CD4-positive, alpha-beta T cell treated with Interleukin-6 for 4 hours (primary cell): ENCODE data around the gene THADA.

Experiments used
- DNase-seq: peaks from one replicate; pipeline ENCODE4 v3.0.0-alpha.2; 2020; ENCODE audit warnings: mixed read lengths

Gene THADA

GRCh38 chr2:43375746-43376522 is 219.9 kb downstream of the THADA start:
- no peak for DNase-seq

DNA sequence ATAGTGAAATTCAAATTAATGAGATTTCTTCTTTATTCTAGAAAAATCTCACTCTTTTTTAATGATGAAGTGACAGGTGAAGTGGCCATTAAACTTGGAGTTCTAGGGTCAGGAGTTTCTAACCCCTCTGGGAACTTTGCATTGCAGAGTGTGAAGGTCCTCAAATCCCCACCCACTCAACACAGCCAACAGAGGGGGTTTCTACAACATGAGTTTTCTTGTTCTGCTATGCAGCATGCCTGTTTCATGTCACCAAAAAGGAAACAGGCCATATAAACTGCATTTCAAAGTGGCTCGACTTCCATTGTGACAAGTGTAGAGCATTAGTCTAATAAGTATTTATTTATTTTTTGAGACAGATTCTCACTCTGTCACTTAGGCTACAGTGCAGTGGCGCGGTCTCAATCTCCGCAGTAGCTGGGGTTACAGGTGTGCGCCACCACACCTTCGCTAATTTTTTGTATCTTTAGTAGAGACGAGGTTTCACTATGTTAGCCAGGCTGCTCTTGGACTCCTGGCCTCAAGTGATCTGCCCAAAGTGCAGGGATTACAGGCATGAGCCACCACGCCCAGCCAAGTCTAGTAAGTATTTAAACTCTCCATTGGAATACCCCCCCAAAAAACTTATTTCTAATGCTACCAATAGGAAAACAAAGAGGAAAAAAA is 223.3 kb downstream of the THADA start:
- DNase-seq: no peak

GRCh38 chr2:43370705-43371104 is 225.1 kb downstream of the THADA start:
- DNase-seq: no peak

DNA sequence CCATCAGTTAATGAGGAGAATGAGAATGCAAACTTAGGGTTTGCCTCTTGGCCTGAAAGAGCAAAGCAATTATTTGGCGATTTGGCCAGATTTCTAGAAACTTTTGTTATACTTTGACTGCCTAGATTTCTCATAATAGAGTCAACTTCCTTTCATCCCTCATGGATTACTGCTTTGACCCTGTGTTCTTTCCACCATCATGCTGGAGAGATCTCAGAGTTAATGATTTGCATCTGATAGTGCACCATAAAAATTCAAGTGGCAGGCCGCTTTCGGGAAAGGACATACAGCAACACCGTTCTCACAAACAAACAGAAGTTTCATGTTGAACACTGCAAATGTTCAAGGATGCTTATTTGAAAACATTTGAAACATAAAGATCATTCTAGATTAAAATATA is 225.7 kb downstream of the THADA start:
- no peak for DNase-seq

DNA sequence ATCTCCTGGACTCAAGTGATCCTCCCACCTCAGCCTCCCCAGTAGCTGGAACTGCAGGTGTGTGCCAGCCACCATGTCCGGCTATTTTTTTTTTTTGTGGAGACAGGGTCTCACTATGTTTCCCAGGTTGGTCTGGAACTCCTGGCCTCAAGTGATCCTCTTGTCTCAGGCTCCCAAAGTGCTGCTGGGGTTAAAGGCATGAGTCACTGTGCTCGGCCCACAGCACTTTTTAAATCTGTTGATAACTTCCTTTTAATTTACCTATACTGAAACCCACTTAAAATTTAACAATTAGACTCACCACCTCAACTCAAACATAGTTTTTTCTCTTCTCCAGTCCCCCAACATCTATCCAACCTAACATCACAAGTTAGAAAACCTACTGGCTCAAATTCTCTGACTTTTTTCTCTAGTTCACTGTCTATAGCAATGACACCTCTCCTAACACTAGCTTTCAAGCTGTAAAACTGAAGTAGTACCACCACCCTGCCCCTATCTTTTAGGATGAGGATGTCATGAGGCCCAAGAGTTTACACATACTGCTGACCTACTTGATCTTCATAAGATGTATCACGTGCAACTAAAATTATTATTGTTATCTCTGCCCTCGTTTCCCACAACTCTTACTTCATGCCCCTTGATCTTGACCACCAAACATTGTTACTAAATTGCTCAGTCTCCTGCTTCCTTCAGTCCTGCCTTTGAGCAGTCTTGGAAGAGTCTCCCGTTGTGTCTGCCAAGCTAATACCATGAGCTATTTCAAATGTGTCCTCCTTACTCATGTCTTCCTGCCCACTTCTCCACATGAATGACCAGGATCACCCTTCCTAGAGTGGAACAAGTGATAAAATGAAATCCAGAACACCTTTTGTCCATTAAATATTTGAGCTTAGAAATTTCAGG is 227.1 kb downstream of the THADA start:
- no peak for DNase-seq

DNA sequence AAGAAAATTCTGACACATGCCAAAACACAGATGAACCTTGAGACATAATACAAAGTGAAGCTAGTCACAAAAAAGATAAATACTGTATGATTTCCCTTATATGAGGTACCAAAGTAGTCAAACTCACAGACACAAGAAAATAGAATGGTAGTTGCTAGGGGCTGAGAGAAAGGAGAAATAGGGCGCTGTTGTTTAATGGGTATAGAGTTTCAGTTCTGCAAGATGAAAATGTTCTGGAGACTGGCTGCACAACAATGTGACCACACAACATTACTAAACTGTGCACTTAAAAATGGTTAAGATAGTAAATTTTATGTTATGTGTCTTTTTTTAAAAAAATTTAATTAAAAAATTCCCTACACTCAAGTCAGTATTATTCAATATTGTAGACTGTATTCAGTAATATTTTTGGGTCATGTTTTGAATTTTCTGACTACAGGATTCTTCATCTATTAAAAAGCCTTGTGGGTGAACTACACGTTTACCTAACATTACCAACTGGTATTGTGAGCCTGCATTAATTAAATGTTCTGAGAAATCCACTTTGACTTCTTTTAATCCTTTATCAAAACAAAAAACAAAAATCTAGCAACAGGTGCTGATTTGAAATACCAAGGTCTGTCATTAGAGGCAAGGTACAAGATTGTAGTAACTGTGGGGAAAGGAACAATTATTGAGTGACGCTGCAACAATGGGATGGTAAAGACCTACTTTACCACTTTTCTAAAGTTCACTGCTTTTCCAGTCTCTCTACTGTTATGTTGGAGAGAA is 228.6 kb downstream of the THADA start:
- DNase-seq: no peak

DNA sequence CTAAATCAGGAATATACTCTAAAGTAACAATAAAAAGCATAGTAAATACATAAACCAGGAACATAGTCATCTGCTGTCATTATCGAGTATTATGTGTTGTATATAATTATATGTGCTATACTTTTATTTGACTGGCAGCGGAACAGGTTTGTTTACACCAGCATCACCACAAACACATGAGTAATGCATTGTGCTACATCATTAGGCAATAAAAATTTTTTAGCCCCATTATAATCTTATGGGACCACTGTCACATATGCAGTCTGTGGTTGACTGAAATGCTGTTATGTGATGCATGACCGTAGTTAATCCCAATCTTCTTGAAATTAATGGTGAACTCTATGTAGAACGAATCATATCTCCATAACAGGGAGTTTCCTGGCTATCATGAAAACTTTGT is 232.7 kb downstream of the THADA start:
- DNase-seq: no peak

- no peak for DNase-seq
Observed at GRCh38 chr2:43361286-43361685, 234.6 kb downstream of the THADA start.

DNA sequence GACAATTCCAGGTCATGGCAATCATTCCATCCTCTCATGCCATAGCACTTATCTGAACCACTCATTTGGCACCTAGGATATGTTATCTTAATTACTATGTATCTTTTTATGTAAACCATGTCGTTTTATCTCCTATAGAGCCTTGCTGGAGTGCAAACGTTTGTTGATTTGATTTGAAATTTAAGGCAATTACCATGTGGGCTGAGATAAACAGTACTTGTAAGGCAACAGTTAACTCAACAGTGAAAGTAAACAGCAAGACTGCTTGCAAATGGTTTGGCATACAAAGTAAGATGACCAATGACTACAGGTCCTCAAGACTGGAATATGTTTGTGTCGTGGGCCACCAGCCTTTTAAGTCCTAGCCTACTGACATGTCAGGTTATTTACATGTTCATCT is 235.7 kb downstream of the THADA start:
- DNase-seq: no peak

- no peak for DNase-seq
Observed at GRCh38 chr2:43358410-43359201, 237.2 kb downstream of the THADA start.

DNA sequence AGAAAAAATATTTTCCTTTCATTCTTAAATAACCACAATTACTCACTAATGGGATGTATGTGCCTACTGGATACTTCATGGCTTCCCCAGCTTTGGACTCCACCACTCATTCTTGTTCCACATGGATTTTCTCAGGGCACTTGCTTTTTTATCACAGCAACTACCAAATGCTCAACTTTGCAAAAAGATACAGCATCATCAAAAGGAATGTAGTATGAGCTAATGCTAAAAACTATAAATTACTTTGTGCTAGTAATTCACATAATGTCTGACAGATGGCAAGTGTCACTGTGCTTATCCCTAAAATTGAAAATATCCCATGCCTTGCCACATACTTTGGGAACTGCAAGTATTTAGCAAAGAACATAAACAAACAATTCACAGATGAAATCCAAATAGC is 239.1 kb downstream of the THADA start:
- no peak for DNase-seq

- DNase-seq: no peak
Observed at GRCh38 chr2:43355399-43355798, 240.4 kb downstream of the THADA start.

DNA sequence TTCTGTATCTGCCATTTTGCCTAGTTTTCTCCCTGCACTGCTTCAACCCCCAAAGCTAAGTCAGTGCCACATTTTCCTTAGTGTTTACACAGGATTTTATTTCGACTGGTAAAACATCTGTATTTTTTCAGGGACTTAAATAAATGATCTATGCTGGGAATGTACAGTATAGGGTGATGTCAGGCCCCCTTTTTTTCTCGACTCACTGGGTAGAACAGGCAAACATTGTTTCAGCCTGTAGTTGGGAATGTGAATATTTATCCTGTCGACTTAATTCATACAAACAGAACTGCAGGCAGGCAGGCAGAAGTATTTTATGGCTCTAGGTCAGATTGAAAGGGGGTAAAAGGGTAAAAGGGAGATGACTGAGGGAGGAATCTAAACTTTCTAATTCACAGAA is 245.9 kb downstream of the THADA start:
- no peak for DNase-seq

- no peak for DNase-seq
Observed at GRCh38 chr2:43348908-43349661, 246.8 kb downstream of the THADA start.

DNA sequence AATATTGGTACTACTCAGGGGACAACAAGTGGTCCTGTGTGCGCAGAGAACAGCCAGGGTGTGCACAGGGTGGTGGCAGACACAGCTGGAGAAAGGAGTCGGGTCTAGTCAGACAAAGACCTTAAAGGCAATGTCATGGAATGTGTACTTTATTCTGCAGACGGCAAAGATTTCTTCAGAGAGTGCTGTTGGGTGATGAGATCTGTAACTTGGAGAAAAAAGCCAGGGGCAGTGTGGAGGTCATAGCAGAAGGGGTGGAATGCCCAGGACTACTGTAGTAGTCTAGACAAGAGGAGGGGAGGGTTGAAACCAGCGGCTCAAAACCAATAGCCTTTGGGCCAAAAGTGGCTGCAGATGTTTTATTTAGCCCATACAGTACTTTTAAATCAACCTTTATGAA is 248.1 kb downstream of the THADA start:
- DNase-seq: no peak

GRCh38 chr2:43346602-43347567 is 249.0 kb downstream of the THADA start:
- DNase-seq: no peak

DNA sequence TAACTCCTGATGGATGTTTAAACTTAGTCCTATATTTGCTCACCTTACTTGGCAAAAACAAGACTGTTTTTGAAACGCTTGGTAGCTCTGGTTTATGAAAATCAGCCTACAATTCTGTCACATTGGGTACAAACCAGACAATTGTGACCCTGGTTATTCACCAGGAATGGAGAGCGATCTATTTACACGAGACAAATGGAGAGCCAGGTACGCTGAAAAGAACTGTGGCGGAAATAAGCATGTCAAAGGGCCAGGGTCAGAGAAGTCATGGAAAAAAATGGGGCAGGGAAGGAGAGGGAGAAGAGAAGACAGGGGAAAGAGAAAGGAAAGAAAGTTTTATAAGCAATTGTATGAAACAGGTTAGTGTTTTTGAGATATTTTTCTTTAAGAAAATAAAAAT is 250.0 kb downstream of the THADA start:
- no peak for DNase-seq

- DNase-seq: no peak
Observed at GRCh38 chr2:43345391-43345813, 250.4 kb downstream of the THADA start.

GRCh38 chr2:43344868-43345373 is 250.9 kb downstream of the THADA start:
- DNase-seq: no peak
